Left kidney (tissue), 2 donors: ENCODE data around the gene SIRT3. TPM values are rescaled to one million over a fixed set of nuclear protein-coding genes. Genes with fewer than 3 reads are reported as not detected.
"Not testable (repeated sequence)": the region's sequence is repeated elsewhere in the genome, so short reads cannot be mapped to it uniquely, and the experiment has no call there.

ENCODE experiments used
- DNase-seq: peaks from one replicate; pipeline ENCODE4 v3.0.0-alpha.2; 2013
- polyA plus RNA-seq: library from polyadenylated mRNA; unstranded; fragments of 120-200 nt; gene quantifications from one replicate; pipeline ENCODE4 v1.2.1, GENCODE V29; 2013; ENCODE audit not compliant: insufficient read length

The SIRT3 gene
- polyA plus RNA-seq, 1 donor = 38.4 TPM

DNA sequence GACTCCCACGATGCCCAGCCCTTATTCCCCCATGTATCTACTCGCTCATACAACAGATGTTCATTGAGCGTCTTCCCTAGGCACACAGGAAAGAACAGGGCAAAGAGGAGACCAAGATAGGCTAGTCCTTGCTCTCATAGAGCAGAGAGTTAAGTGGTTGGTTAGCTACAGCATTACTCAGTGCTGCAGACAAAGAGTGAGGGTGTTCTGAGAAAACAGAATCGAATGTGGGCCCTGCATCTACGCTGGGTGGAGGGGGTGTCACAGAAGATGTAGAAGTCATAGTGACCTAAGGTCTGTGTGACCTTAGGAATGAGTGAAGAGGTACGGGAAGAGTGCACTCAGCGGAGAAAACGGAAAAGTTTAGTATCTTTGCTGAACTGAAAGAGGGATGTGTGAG lies 12.9 kb upstream of the SIRT3 start:
- DNase-seq = no peak

DNA sequence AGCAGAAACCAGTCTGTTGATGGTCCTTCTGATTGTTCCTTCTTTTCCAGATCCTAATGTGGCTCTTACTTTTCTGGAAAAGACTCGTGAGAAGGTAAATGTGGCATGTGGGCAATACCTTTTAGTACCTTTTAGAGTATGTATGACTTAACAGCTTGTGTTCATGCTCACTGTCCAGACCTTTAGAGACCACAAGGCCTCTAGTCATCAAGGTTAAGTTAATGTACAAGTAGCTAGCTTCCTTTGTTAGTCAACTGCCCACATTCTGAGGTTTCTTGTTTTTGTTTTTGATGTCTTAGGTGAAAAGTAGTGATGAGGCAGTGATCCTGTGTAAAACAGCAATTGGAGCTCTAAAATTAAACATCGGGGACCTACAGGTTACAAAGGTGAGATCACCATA lies 8.2 kb upstream of the SIRT3 start:
- DNase-seq = no peak

DNA sequence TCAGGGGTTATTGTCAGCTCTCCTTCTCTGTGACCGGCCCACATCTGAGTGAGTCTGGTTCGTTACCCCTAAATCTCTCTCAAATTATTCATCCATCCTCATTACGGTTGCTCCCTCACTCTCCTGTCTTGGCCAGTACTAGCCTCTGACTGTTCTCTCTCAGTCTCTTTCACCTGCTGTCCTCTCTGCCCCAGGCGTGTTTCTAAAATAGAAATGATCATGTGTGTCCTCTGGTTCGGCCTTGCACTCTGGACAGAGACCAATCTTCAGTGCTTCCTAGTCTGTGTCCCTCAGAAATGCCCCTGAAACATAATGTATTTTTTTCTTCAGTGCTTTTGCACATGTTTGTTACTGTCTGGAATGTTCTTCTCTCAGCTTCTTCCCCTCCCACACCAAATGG lies 5.5 kb upstream of the SIRT3 start:
- no peak for DNase-seq

DNA sequence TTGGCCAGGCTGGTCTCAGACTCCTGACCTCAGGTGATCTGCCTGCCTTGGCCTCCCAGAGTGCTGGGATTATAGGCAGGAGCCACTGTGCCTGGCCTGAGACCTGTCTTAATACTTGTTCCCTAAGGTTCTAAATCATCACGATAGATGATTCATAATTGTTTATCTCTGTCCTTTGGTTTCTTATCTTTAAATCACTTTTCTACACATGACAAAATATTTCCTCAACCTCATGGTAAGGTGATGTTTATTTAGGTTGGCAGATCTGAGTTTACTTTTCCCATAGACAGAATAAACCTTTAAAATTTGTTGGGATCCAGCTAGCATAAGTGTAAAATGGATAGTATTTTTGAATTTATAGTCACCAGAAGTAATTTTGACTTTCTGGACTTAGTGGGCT lies 4.2 kb upstream of the SIRT3 start:
- DNase-seq = no peak

DNA sequence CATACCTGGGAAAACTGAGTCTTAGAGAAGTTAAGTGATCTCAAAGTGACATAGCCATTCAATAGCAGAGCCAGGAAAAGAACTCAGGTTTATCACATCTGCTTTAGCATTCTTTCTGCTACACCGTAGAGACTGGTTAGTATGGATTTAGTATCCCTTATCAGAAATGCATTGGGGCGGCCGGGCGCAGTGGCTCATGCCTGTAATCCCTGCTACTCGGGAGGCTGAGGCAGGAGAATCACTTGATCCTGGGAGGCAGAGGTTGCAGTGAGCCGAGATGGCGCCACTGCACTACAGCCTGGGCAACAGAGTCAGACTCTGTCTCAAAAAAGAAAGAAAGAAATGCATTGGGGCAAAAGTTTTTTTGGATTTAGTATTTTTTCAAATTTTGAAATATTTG lies 2.2 kb upstream of the SIRT3 start:
- not testable (repeated sequence) for DNase-seq

DNA sequence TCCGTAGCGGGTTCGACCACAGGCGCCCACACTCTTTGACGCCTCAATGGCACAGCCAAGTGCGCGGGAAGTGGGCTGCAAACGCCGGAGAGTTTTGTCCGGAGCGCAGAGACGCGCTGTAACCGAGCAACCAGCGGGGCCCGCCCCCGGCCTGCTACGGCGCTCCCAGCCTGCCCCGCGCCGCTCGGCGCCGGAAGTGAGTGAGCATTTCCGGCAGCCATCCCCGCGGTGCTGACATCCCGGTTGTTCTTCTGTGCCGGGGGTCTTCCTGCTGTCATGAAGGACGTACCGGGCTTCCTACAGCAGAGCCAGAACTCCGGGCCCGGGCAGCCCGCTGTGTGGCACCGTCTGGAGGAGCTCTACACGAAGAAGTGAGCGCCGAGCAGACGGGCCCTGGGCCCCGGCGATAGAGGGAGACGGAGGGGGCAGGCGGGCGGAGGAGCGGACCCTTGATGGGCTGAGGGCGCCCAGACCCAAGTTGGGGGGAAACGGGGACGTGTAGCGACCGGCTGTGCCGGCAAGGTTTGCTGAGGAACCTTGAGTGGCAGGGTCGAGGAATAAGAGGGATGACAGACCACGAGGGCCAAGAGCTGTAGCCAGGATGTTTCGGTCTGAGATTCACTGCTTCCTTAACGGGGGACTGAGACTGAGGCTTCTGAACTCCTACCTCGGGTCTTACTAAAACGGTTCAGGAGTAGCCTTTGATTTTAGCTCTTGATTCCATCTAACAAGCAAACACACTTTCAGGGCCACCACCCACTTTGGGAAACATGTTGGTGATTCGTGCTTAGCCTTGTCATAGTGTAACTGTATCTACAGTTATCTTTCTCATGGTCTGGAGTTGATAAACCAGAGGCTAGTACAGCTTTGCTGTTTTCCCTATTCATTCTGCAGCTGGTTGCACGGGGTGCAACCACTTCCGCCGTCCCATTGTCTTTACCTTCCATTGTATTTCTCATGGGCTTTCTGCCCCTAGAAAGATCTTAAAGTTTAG lies 929 bp upstream of the SIRT3 start, which contains the start of gene PSMD13:
Gene PSMD13 (plus strand): TSS at position 203 of the 994 bp plus-strand sequence. CDS start 74 bp downstream, at position 277.
- peak; percentile 84 for DNase-seq

DNA sequence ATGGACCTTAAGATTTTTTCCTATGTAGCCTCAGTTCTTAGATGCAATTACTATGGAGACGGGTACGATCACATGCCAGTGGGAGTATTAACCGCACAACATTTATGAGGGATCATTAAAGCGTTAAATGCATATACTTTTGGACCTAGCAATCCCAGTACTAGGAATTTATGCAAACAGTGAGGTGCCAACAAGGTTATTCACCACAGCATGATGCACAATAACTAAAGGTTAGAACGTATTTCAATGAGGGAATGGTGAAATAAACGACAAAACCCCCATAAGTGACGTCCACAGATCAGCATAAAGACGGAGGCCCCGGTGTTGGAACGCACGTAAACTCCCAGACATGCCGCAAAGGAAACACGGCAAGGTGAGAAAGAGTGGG lies 539 bp downstream of the SIRT3 start:
- peak; percentile 8 for DNase-seq

DNA sequence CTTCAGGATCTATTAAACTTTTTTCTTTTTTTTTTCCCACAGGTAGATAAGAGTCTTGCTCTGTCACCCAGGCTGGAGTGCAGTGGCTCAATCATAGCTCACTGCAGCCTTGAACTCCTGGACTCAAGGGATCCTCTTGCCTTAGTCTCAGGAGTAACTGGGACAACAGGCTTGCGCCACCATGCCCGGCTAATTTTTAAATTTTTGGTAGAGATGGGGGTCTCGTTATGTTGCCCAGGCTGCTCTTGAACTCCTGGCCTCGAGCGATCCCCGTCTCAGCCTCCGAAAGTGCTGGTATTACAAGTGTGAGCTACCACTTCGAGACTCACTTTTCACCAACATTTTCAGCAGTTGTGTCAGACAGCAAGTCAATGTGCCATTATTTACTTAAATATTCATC lies 962 bp downstream of the SIRT3 start:
- no peak for DNase-seq

DNA sequence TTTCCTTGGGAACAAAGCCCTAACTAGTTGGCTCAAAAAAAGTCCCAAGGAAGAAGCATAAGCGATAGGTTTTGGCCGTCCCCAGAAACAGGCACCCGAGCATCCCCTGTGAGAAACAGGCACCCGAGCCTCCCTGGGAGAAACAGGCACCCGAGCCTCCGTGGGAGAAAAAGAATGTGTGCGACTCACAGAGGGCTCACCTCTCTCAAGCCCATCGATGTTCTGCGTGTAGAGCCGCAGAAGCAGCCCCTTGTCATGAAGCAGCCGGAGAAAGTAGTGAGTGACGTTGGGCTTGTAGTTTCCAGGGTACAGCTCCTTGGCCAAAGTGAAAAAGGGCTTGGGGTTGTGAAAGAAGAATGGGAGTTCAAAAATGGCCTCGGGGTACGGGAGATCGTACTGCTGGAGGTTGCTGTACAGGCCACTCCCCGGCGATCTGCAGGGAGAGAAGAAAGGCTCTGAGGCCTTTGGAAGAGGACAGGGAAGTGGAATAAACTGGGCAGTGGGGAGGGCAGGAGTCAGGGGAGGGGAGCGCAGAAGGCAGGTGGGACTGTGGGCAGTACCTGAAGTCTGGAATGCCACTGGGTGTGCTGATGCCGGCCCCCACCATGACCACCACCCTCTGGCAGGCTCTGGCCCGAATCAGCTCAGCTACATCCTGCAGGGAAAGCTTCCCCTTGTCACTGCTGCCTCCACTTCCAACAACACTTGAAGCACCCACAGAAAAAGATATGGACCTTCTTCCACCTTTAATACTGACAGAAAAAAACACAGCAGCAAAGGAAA lies 3.2 kb downstream of the SIRT3 start:
- DNase-seq = no peak

DNA sequence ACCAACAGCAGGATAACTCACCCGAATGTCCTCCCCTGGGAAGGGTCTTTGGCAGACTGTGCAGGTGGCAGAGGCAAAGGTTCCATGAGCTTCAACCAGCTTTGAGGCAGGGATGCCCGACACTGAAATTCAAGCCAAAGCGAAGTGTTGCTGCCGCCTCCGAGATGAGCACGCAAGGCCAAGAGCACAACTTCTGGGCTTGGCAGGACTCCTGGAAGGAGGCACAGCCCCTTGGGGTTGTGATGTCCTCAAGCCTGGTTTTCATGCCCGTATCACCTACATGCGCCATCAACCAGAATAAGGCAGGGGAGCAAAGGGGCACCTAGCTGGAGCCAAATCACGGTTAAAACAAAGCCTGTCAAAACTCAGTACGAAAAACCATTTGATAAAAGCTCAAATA lies 5.7 kb downstream of the SIRT3 start:
- DNase-seq = no peak

DNA sequence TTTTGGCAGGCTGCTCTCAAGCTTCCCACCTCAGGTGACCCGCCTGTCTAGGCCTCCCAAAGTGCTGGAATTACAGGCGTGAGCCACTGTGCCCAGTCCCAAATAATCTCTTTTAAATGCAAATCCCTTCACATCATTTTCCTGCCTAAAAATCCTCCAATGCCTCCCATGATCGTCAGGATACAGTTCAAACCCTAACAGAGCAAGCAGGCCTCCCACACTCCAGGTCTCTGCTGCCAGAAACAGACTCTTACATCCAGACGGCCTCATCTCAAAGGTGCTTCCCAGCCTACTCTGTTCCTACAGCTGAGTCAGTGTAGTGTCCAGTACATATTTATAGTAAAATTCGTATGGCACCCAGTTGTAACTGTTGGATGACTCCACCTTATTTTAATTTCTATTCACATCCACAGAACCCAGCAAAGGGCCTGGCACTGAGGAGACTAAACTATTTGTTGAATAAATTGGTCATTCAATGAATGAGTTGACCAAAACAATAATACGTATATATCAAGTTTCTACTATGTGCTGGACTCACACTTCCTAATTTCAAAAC lies 8.2 kb downstream of the SIRT3 start:
- no peak for DNase-seq

DNA sequence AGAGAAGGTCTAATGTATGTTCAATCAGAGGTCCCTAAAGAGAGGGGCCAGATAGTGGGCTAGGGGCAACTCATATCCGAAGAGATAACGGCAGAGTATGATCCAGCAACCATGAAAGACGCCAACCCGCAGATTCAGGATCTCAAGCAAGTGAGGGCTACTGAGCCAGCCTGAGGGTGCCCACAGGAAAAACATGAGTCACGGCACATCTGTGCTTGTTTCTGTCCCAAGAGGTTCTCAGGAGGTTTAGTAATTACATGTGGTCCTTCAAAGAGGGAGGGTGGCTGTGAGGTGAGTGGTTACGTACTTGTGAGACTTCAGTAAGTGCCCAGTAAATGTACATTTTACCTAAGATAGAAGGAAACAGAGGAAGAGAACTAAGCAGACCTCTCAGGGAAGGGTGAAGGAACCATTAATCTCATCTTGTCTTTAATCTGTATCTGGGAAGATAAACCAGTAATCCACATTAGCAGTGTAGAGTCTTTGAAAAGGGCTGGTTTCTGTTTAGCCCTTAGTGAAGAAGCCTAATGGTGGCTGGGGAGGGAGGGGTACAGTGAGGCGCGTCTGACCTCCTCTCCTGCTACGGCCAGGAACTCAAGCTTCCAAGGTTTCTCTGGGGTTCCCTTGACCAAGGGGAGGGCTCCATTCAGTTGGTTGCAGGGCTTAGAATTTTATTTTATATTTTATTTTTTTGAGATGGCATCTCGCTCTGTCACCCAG lies 10.2 kb downstream of the SIRT3 start:
- DNase-seq = no peak

DNA sequence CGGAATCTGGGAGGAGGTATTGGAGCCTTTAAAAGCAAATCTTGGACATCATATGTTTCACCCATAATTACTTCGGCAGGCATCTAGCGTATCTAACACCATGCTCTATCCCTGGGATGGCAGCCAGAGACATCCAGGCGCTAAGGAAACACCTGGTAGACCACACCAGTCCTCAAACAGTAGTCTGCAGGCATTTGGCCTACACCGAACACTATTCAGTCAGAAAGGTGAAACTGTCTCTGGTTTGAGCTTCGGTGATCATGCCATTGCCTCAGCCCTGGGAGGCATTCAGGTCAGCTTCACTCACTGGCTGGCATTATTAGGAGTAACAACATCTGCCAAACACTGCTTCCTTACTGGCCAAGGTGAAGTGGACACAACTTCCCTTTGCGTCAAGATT lies 11.7 kb downstream of the SIRT3 start:
- no peak for DNase-seq

DNA sequence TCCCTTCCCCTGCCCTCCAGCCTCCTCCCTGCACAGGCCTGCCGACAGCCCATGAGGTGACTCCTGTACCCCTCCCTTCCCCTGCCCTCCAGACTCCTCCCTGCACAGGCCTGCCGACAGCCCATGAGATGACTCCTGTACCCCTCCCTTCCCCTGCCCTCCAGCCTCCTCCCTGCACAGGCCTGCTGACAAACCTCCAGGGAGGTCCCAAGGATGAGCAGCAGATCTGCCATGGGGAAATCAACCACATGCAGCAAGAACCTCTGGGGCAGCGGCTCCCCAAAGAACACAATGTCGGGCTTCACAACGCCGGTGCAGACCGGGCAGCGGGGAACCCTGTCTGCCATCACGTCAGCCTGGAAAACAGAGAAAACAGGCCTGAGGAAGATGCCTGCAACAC lies 12.3 kb downstream of the SIRT3 start:
- DNase-seq = no peak

DNA sequence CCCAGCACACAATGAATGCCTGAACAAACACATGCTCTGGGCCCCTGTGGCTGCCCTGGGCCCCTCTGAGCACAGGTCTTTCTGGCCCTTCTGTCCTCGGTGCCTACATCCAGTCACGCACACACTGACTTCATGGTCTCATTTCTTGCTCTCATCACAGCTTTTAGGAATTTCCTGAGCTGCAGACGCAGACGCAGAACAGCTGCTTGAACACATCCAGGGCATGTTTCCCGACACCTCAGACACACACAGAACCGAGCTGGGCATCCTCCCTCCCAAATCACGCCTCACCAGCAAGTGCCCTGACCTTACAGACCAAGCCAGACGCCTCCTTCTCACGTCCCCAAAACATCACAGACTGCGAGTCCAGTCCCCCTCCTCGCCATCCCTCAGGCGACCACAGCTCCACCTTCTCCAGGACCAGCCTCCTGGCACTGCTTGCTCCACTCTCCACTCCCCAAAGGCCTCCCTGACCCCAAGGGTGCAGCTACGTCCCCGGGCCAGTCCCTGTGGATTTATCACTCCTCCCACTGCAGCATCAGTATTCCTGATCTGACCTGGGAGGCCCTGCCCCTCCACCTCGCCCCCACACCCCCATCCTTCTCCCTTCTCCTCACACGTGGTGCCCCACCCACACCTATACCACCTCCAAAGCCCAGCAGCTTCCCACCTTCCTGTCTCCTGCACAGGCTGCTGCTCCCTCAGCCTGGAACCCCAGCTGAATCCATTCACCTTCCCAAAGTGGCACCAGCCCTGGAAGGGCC lies 12.9 kb downstream of the SIRT3 start:
- no peak for DNase-seq

DNA sequence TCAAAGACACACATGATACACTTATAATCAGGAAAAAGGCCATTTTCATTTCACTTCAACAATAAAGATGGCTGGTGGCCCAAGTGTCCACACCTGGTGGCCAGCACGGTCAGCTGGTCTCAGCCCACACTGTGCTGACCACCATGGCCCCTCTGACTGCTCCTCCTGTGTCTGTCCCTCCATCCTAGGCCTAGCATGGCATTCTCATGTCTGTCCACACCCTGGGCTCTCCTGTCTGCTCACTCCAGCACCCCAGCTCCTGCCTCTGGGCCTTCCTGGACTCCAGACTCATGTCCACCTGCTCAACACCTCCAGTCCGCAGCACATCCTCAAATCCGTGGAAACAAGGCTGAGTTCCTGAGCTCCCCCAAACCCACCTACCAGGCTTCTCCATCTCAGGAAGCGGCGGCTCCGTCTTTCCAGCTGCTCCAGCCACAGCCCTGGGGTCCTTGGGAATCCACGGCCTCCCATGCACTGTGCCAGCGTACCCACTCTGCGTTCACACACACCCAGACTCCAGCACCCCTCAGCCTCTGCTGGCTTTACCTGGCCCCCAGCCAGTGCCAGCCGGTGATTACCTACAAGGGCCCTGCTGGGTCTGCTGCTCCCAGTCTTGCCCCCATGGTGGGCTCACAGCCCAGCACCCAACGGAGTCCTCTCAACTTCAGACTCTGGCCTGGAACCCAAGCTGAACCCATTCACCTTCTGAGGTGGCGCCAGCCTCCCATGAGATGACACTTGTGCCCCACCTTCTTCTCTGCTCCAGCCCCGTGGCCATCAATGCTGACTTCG lies 13.9 kb downstream of the SIRT3 start:
- DNase-seq = no peak

DNA sequence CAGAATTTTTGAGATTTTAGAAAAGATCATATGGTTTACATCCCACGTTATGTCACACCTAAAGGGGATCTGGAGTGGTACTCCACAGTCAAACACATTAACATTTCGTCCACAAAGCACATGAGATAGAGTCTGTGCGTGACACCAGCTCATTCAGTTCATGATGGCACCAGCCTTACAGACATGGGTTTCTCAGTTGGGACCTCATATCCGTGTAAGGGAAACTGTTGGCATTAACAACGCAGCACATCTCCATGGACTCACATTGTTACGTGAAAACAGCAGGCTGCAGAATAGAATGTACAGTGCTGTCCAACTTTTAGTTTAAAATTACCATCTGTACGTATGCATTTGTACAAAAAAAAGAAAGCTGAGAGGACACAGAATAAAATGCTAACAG lies 14.6 kb downstream of the SIRT3 start:
- DNase-seq = no peak

DNA sequence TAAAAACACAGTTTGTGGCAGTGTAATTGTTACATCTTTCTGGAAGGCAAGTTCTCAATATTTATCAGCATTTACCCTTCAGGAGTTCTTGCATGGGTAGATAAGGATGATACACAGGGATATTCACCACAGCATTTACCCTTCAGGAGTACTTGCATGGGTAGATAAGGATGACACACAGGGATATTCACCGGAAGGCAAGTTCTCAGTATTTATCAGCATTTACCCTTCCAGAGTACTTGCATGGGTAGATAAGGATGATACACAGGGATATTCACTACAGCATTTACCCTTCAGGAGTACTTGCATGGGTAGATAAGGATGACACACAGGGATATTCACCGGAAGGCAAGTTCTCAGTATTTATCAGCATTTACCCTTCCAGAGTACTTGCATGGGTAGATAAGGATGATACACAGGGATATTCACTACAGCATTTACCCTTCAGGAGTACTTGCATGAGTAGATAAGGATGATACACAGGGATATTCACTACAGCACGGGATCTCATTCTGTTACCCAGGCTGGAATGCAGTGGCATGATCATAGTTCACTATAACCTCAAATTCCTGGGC lies 15.4 kb downstream of the SIRT3 start:
- not testable (repeated sequence) for DNase-seq

DNA sequence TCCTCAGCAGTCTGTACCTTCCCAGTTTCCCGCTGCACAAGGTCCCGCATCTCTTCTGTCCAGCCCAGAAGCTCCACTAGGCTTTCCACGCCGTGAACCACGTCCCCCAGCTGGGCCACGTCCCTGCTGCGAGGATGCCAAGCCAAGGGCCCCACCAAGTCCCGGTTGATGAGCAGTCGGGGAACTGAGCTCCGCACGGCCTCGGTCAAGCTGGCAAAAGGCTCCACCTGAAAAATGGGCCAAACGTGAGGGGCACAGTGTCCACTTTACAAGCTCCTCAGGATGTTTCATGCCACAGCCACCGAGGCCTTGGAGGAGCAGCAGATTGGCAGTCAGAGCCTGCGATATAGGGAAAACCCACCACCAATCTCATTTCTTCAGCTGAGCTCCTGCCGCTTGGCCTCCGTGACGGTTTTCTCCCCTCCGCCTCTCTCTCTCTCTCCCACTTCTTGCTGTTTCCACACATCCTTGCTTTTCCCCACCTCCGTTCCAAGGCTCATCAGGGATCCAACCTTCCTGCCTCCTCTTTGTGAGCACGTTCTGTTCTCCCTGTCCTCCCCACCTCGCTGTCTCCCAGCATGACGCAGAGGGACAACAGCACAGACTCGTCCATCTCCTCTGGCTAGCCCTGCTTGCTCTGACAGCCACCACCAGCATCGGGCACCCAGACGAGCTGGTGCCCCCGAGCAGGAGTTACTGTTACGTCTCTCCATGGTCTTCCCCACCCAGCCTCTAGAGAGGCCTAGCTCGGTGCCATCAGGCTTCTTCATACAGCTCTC lies 17.1 kb downstream of the SIRT3 start:
- no peak for DNase-seq
